Fibroblast of lung (primary cell): ENCODE measurements around the gene SLC9A8.

ENCODE experiments used
- EZH2 ChIP-seq: IDR thresholded peaks from 2 replicates; pipeline ENCODE4 v1.5.1; 2012; ENCODE audit warnings: low read length, control low read depth, mild to moderate bottlenecking; ENCODE audit errors: missing control alignments
- TF ChIP-seq, protein P1 (sequence below), 2 donors: IDR thresholded peaks in 1 of 2; conservative IDR thresholded peaks in 1 of 2; 1 replicate in 1 of 2; 2 replicates in 1 of 2; pipeline ENCODE4 v1.5.1; 2011 to 2012; ENCODE audit warnings: low read length in 2 of 2, control low read depth in 1 of 2, inconsistent platforms in 1 of 2, low read depth in 1 of 2, mild to moderate bottlenecking in 1 of 2

GRCh38 chr20:49924247-49924646 is 111.6 kb downstream of the SLC9A8 start:
- TF ChIP-seq, protein P1, sequence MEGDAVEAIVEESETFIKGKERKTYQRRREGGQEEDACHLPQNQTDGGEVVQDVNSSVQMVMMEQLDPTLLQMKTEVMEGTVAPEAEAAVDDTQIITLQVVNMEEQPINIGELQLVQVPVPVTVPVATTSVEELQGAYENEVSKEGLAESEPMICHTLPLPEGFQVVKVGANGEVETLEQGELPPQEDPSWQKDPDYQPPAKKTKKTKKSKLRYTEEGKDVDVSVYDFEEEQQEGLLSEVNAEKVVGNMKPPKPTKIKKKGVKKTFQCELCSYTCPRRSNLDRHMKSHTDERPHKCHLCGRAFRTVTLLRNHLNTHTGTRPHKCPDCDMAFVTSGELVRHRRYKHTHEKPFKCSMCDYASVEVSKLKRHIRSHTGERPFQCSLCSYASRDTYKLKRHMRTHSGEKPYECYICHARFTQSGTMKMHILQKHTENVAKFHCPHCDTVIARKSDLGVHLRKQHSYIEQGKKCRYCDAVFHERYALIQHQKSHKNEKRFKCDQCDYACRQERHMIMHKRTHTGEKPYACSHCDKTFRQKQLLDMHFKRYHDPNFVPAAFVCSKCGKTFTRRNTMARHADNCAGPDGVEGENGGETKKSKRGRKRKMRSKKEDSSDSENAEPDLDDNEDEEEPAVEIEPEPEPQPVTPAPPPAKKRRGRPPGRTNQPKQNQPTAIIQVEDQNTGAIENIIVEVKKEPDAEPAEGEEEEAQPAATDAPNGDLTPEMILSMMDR (conservative IDR thresholded peaks at IDR 0.05 in 1 of 2, IDR thresholded peaks at IDR 0.05 in 1 of 2; ENCODE audit: low read depth in 1 of 2, low read length in 2 of 2), result no peak
- no peak for TF ChIP-seq EZH2
